Renal cortex interstitium (tissue), 11 donors: ENCODE data around the gene MATN1. TPM values are rescaled to one million over a fixed set of nuclear protein-coding genes. Genes with fewer than 3 reads are reported as not detected.
A peak's percentile ranks its signal among the peaks of the same experiment; 100 is the strongest.

Source experiments
- DNase-seq, 11 donors: peaks; one replicate each; pipeline ENCODE4 v3.0.0-alpha.2; 2013; ENCODE audit warnings: low read depth in 9 of 11, low spot score in 4 of 11; ENCODE audit errors: extremely low read depth in 1 of 11
- polyA plus RNA-seq, 3 donors: library from polyadenylated mRNA; unstranded; fragments of 120-200 nt; gene quantifications; one replicate each; pipeline ENCODE4 v1.2.1, GENCODE V29; 2013; ENCODE audit not compliant: insufficient read length in 3 of 3

The MATN1 gene
- polyA plus RNA-seq, 3 donors = 0.34 to 0.57 (median 0.36) TPM

DNA sequence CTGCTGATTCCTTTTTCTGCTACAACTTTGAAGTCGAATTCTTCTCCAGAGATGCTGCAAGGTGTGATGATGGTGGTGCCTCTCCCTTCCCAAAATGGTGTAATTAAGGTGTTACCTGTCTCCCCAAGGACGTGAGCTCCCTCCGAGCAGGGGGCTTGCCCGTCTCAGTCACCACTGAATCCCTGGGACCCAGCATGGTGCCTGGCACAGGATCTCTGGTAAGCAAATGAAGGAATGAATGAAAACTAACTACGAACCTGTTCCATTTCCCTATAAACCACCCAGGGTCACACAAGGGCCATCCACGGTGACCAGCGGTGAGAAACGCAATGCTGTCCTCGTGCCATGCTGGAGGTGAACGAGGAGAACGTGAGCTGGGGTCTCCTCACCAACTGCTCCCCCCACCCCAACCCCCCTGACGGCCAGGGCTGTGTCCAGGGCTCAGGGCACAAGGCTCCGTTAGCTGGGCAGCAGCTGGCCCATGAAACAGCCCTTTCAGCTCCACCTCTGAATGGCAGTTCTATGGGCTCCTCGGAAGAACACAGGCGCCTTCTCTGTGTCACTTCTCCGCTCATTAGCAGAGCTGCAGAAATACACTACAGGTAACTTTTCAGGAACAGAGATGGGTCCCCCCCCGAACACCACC, 2.2 kb upstream of the MATN1 start:
- DNase-seq = no peak

DNA sequence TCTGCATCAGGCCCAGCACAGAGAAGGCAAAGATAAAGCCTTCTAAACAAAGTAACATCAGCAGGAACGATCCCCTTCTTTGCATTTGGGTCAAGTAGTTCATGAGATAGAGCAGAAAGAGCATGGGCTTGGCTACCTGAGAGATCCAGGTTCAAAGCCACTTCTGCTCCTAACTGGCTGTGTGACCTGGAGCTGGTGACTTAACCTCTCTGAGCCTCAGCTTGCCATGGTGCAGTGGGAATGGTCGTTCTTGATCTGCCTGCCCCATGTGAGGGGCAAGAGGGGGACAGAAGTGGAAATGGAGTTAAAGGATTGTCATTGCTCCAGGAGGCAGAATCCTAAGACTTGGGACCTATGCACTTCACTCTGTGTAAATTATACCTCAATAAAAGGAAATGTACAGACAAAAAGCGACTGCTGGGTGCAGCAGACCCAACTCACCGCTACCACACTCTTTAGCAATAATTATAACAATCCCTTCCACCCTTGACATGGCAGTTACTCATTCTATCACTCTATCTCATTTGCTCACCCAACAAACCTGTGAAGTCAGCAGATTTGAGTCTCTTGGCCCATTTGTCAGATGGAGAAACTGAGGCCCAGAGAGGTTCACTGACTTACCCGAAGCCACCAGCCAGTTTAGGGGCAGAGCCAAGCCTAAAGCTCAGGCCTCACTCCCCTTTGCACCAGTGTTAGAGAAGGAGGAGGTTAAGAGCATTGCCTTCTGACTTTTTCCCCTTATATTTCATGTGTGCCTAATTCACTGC, 1.5 kb upstream of the MATN1 start:
- no peak for DNase-seq

DNA sequence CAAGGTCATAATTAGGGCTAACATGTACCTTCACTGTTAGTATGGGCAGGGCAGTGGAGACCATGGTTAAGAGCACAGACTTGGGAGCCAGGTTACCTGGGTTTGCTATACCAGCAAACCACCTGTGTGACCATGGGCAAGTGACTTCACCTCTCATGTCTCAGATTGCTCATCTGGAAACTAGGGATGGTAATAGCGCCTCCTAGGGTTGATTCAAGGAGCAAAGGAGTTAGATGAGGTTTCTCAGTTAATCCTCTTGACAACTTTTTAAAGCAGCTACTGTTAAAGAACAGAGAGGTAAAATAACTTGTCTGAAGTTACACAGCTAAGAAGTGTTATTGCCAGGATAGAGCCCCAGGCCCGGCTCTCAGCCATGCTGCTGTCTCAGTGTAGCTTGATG, 790 bp upstream of the MATN1 start:
- no peak for DNase-seq

DNA sequence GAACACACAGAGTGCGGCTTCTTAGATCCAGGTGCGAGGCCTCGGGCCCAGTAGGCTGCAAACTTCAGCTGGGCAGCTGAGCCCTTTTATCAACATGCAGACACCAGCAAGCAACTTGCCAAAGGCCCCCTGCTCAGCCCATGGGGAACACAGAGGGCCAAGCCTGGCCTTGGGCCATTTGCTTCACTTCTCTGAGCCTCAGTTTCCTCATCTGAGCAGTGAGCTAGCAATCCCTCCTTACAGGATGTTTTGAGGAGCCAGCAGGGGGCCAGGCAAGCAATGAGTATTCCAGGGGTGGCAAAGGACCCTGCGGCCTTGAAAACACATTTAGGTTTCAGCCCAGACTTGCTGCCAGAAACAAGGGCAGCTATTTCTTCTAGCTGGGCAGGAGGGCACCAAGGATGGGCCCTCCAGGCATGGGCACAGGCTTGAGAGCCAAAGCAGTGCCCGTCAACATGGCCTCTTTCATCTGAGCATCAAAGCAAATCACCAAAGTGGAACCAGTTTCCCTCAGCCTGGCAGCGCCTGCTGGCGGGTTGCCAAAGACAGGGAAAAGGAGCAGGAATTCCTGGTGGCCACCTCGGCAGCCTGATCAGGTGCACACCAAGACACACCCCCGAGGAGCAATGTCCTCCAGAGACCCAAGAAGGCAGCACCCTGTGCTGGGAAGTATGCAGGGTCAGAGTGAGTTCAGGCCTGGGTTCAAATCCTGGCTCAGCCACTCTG, 1.4 kb downstream of the MATN1 start:
- peak in 9 of 11 donors; percentile 39 to 79 (median 61) for DNase-seq

DNA sequence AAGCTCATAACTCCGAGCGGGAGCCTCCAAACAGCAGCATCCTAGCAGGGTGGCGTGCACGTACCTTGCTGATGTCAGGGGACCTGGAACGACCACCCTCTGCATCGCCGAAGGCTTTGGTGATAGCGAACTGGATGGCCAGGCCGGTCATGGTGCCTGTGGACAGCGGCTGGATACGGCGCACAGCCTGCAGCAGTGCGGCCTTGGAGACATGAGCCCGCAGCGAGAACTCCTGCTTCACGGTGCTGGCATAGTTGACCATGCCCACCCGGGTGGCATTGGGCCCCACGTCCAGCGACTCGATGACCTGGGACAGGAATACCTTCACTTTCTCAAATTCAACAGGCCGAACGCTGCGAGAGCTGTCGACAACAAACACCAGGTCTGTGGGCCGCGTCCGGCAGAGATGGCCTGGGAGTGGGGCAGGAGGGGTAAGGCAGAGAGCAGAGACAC, 2.0 kb downstream of the MATN1 start:
- no peak for DNase-seq

DNA sequence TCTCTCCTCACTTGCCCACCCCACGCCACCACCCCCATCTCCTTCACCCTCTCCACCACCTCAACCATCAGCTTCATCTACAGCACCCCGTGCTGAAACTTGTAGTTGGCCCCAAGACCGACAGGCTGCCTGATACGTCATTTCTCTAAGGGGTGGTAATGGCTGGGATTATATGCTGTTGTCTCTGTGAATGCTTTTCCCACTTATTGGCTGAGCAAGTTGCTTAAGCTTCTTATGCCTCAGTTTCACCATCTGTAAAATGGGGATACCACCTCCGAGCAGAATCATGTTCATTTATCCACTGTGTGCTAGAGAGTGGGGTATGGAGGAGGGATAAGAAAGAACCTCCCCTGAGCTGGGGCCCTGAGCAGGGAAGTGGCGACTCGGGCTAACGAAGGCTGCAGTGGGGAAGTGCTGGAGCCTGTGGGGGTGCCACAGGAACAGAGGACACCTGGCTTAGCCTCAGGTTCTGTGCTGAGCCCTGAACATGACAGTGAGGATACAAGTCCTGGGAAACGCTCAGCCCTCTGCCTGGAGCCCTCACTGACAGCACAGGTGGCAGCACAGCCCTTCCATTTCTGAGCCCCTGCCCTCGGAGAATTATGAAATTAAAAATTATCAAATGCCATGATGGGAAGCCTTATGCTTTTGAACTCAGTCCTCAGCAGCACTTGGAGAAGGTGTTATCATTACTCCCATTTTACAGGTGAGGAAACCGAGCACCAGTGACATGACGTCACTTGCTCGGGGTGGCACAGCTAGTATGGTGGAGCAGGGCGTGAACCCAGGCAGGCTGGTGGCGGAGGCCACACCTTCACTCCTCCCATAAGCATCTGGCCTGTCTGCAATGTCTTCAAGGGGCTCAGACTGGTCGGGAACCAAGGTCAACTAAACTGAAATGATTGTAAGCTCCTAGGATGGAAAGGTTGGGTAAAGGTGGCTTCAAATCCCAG, 2.8 kb downstream of the MATN1 start:
- no peak for DNase-seq

DNA sequence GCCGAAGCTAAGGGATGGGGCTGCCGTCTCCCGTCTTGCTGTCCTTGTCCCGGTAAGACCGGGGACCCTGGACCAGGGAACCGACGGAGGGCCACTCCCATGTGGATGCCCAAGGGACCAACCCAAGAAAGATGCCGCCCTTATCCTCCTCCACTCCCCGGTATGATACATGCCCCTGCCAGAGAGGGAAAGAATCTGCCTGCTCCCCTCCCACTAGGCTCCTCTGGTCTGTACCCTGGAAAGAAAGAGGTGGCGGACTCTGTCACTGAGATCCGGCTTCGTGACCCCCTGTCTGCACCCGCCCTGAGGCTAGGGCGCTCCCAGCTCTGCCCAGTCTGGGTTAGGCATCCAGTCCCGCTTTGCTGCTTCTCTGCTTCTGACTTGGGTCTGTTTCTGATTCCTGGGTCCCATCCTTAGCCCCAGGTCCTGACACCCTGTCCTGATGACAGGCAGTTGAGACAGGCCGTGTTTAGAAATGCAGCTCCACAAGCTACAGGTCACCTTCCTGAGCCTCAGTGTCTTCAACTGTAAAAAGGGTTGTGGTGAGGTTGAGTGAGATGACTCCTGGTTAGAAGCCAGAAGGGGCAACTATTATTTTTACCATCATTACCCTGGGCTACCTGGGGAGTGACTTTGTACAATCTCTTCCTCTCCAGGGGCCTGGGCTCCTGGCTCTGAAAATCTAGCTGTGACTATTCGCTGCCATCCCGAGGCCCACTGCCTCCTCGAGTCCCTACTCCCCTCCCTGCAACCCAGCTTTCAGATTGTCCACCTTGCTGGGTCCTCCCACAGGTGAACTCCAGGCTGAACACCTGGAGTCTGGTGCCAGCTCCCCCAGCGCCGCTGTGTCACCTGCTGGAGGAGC, 3.7 kb downstream of the MATN1 start:
- peak in 3 of 11 donors; percentile 54 to 79 (median 74) for DNase-seq

DNA sequence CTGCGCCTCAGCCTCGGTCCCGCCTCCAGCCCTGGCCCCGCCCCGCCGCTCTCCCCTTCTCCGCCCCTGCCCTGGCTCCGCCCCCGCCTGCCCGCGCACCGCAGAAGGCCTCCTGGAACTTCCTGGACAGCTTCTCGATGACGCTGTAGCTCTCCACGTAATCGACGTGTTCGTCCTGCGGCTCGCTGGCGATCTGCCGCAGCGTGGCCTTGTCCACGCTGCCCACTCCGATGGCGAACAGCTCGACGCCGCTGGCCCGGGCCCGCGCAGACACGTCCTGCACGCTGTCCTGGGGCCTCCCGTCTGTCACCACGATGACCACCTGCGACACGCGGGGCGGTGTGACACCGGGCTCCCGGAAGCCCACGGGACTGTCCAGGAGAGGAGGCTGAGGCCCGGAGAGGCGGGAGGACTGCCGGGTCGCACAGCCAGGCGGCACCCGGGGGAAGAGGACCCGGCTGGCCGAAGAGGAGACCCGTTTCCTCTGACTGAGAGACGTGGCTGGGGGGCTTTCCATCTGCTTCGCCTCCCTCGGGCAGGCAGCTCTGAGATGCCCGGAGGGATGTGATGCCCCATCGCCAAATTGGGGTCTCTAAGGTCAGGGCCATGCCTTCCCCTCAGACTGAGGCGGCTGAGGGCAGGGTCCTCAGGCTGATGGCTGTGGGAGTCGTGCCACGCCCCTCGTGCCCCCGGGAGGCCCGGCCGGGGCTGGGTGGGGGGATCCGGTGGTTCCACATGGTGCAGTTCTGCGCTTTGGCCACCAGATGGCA, 4.6 kb downstream of the MATN1 start:
- DNase-seq = peak in 10 of 11 donors; percentile 83 to 95 (median 89)

DNA sequence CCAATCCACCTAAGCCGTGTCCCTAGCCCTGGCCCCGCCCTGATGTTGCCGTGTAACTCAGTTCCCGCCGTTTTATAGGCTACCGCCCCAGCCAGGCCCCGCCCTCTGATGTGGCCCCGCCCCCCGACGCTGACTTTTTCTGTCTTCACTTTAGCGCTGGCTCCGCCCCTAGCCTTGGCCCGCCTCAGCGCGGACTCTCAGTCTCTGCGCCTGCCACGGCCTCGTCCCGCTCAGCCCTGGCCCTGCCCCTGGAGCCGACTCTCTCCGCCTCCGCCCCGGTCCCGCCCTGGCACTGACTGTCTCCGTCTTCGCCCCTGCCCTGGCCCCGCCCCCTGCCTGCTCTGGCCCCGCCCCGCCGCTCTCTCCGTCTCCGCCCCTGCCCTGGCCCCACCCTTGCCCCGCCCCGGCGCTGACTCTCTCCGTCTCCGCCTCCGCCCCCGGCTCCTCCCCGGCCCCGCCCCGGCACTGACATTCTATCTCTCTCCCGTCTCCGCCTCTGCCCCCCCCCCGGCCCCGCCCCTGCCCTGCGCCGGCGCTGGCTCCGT, 5.2 kb downstream of the MATN1 start:
- peak; percentile 87 to 96 (median 94) for DNase-seq

DNA sequence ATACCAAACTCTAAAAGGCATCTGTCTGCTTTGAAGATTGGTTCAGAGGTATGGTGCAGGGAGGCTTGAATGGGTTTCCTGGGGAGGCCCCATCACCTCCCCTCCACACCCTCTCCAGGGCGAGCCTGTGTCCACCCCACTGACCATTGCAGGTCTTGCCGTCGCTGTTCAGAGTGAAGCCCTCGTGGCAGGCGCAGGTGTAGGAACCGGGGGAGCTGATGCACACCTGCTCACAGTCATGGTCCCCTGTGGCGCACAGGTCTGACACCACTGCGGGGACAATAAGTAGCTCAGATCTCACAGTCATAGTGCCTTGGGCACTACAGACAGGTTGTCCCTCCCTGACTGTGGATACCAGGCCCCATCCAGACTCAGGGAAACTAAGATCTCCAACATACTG, 6.7 kb downstream of the MATN1 start:
- DNase-seq = no peak

DNA sequence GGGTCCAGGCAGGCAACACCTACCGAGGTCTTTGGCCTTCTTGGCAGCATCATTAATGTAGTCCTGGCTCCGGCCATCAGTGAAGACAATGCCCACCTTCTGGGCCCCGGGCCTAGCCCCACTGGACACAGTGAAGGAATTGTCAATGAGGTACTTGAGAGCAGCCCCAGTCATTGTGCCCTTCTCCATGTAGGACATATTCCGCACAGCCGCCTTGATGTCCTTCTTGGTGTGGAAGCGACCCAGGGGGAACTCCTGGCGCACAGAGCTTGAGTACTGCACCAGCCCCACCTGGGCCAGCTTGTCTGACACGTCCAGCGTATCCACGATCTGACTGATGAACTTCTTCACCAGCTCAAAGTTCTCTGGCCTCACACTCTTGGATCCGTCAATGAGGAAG, 7.5 kb downstream of the MATN1 start:
- DNase-seq = no peak

DNA sequence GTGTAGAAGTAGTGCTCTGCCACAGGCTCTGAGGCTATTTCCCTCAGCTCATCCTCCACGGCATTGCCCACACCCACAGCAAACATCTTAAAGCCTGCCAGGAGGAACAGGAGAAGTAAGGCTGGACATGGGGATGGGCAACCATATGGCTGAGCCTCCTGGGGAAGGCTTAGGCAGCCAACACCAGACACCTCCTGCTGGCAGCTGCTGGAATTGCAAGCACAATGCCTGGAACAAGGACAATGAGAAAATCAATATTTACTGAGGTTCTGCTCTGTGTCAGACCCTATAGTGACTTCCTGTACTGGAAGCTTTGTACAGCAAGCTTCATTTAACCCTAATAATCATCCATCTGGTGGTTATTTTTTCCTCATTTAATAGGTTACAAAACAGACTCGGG, 8.2 kb downstream of the MATN1 start:
- DNase-seq = no peak

DNA sequence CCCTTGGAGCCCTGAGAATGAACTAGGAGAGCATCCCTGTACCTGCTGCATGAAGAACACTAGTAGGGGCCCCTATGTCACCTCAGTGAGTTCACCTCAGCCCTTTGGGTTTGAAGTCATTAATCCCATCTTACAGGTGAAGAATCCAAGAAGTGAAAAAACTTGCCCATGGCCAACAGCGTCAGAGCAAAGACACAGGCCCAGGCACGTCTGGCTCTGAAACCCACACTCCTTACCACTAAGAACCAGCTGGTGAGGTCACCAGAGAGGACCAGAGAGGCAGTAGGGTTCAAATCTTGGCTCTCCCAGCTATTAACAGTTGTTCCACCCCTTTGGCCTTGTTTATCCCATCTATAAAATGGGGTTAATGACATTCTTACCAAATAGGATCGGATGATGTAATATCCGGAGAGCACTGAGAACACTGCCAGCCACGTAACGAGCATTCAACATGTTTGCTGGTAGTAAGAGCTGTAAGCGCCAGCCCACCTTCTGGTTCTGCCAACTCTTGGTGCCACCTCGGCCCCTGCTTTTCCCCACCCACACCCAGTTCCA, 8.8 kb downstream of the MATN1 start:
- no peak for DNase-seq

DNA sequence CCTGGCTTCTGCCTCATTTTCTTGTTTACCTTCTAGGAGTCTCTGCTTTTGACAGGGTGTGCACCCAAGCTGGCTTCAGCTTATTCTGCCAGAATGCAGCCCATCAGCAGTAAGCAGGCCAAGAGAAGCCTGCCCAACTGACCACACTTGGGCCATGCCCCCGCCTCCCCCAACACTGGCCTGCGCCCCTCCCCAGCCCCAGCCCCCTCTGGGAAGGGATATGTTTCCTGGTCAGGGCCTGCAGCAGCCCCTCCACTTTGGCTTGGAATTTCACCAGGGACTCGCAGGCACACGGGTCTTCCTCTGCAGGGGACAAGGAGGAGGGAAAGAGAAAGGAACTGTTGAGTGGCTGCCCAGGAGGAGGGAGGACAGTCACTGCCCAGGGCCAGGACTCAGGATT, 9.4 kb downstream of the MATN1 start:
- DNase-seq = no peak

DNA sequence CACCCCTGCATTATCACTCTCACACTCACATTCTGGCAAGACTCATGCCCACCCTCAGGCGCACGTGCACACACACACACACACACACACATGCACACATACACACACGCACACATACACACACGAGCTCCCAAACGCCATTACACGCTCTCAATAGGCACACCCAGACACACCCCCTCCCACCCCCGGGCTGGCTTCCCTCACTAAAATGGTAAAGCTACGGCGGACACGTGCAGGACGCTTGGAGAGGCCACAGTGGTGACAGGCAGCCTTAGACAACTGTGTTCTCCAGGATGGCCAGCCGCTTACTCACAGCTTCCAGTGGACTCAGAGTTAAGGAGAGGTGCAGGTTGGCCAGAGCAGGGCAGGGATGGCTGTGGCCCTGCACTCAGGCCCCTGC, 10.1 kb downstream of the MATN1 start:
- no peak for DNase-seq

DNA sequence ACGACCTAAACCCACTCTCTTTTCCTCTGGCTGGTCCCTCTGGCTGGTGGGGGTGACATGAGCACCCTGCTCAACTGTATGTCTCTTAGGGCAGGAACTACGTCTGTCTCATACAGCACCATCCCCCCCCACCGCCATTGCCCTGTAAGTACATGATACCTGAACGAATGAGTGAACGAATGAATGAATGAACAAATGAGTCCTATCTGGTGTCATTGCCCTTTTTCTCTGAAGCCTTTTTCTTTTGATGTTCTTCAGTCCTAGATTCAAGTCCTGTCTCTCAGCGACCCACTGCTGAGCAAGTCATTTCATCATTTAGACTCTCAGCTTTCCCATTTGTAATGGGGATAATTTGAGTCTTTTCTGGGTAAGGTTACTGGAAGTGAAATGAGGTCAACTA, 10.8 kb downstream of the MATN1 start:
- DNase-seq = no peak

DNA sequence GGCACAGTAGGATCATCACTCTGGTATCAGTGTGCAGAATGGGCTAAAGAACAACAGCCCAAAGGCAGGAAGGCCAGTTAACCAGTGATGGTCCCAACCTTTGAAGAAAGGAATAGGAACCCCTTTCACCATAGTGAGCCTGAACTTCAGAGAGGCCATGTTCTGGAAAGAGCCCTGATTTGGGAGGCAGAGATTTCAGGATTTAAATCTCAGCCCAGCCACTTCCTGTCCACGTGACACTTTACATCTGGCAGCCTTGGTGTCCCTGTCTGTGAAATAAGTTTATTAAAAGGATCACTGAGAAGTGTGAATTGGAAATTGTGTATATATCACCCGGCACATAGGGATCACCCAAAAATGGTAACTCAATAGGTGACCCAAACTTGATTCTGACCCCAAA, 13.0 kb downstream of the MATN1 start:
- DNase-seq = no peak
